Gastroesophageal sphincter (tissue), 4 donors: Measurements from ENCODE around the gene IRF3. TPM values are rescaled to one million over a fixed set of nuclear protein-coding genes. Genes with fewer than 3 reads are reported as not detected.

Experiments used
- ATAC-seq: fragments of 150-250 bp; one replicate; pipeline ENCODE4 v1.9.1; 2016; ENCODE audit warnings: mild to moderate bottlenecking, moderate library complexity
- H3K27ac ChIP-seq, 4 donors: fragments of 200-600 bp; sonication (generic) in 3 of 4; 1 replicate in 3 of 4; 2 replicates in 1 of 4; pipeline ENCODE4 v1.5.1; 2016 to 2019
- H3K27me3 ChIP-seq: fragments of 200-600 bp; sonication (generic); one replicate; pipeline ENCODE4 v1.5.1; 2019
- H3K36me3 ChIP-seq, 2 donors: fragments of 200-600 bp; sonication (generic); one replicate each; pipeline ENCODE4 v1.5.1; 2019; ENCODE audit warnings: control low read depth in 1 of 2
- H3K4me1 ChIP-seq, 3 donors: fragments of 200-600 bp; sonication (generic); 1 replicate in 2 of 3; 2 replicates in 1 of 3; pipeline ENCODE4 v1.5.1; 2016 to 2019; ENCODE audit warnings: control low read depth in 2 of 3
- H3K4me3 ChIP-seq, 2 donors: fragments of 200-600 bp; sonication (generic); one replicate each; pipeline ENCODE4 v1.5.1; 2019; ENCODE audit warnings: mild to moderate bottlenecking in 1 of 2, moderate library complexity in 1 of 2
- H3K9me3 ChIP-seq, 3 donors: fragments of 200-600 bp; sonication (generic); one replicate each; pipeline ENCODE4 v1.5.1; 2017 to 2019; ENCODE audit warnings: control low read depth in 2 of 3
- EP300 ChIP-seq: sonication (generic); formaldehyde crosslinking; IDR thresholded peaks from one replicate; pipeline ENCODE4 v1.6.1; 2017; ENCODE audit warnings: antibody characterized with exemption, mild to moderate bottlenecking
- POLR2A ChIP-seq, 2 donors: fragments of 450-650 bp; IDR thresholded peaks; one replicate each; pipeline ENCODE4 v1.6.1; 2017; ENCODE audit warnings: antibody characterized with exemption in 2 of 2, mild to moderate bottlenecking in 2 of 2, moderate library complexity in 1 of 2
- POLR2AphosphoS5 ChIP-seq: sonication (generic); formaldehyde crosslinking; IDR thresholded peaks from one replicate; pipeline ENCODE4 v1.6.1; 2017; ENCODE audit warnings: antibody characterized with exemption
- WGBS, 2 donors: methylation state at CpG; one replicate each; pipeline ENCODE4 v1.1.5; 2018; ENCODE audit warnings: low coverage in 1 of 2; 5-methylcytosine and 5-hydroxymethylcytosine counted together
- total RNA-seq, 4 donors: library from RNA; depleted of rRNA; stranded (reverse); fragments of >200 nt; gene quantifications; one replicate each; pipeline ENCODE4 v1.1.0, GENCODE V29; 2016
- TF ChIP-seq, protein P1 (sequence below), 4 experiments: fragments of 200-600 bp in 2 of 4; fragments of 450-650 bp in 2 of 4; sonication (generic) in 1 of 4; IDR thresholded peaks; one replicate each; pipeline ENCODE4 v1.5.1; 2017 to 2019; ENCODE audit warnings: antibody characterized with exemption in 4 of 4, mild to moderate bottlenecking in 2 of 4, moderate library complexity in 2 of 4

Gene IRF3
- total RNA-seq, 4 donors from 2014 or later = 29.2 to 68.6 (median 39.9) TPM

DNA sequence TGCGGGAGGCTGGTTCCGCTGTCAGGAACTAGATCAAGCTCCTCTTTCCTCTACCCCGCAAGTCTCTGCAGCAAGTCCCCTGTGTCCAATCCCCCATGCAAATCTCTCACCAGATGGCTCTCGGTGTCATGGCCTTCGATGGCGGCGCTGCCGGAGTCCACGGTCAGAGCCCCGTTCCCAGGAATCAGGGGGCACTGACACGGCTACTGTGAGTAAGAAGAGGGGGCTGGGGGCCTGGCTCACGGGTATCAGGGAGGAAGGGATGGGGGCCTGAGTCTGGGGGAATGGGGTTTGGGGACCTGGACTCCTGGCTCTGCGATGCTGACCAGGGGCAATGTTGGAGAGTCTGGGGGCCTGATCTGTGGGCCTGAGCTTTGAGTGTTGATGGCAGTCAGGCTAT lies 19.7 kb downstream of the IRF3 start:
- H3K9me3 ChIP-seq = no peaks in the 10 kb centered on the region
- no peak overlapping the region for H3K27ac ChIP-seq
- no peak for ATAC-seq
- H3K27me3 ChIP-seq = no peaks in the 10 kb centered on the region
- no peak overlapping the region for H3K4me3 ChIP-seq
- peaks cover 0 to 63% of the 10 kb centered on the region in 2 donors for H3K36me3 ChIP-seq
- WGBS, 2 donors = 77% methylated on average over 4 of the region's 13 CpGs; no CpG with 5 or more reads in 1 of the 2 donors
- no peak for TF ChIP-seq EP300
- TF ChIP-seq, protein P1, sequence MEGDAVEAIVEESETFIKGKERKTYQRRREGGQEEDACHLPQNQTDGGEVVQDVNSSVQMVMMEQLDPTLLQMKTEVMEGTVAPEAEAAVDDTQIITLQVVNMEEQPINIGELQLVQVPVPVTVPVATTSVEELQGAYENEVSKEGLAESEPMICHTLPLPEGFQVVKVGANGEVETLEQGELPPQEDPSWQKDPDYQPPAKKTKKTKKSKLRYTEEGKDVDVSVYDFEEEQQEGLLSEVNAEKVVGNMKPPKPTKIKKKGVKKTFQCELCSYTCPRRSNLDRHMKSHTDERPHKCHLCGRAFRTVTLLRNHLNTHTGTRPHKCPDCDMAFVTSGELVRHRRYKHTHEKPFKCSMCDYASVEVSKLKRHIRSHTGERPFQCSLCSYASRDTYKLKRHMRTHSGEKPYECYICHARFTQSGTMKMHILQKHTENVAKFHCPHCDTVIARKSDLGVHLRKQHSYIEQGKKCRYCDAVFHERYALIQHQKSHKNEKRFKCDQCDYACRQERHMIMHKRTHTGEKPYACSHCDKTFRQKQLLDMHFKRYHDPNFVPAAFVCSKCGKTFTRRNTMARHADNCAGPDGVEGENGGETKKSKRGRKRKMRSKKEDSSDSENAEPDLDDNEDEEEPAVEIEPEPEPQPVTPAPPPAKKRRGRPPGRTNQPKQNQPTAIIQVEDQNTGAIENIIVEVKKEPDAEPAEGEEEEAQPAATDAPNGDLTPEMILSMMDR (IDR thresholded peaks at IDR 0.05) = no peak
- TF ChIP-seq POLR2A (IDR thresholded peaks at IDR 0.05) = no peak
- TF ChIP-seq POLR2AphosphoS5 = no peak
- peaks cover 0 to 49% (median 25%) of the 10 kb centered on the region in 3 donors for H3K4me1 ChIP-seq

DNA sequence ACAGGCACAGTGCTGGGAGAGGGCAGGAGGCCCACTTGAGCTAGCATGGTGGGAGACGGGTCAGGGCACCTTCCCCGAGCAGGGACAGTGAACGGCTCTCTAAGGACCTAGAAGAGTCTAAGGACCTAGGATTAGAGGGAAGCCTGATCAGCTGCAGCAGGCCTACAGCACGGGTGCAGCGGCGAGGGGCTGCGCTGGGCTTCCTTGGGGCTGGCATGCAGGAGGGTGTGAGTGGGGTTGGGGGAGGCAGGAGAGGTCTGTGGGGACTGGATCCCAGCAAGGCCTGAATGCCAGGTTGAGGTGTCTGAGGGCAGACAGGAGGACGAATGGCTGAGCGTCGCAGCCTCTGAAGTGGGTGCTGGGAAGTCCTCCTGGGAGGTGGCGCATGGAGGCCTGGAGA lies 20.1 kb downstream of the IRF3 start:
- H3K27me3 ChIP-seq = no peaks in the 10 kb centered on the region
- WGBS, 2 donors = 89% methylated on average over 6 of the region's 11 CpGs; no CpG with 5 or more reads in 1 of the 2 donors
- no peak for ATAC-seq
- H3K36me3 ChIP-seq = peaks cover 0 to 59% of the 10 kb centered on the region in 2 donors
- no peak overlapping the region for H3K27ac ChIP-seq
- no peaks in the 10 kb centered on the region for H3K9me3 ChIP-seq
- TF ChIP-seq, protein P1 (IDR thresholded peaks at IDR 0.05) = no peak
- no peak for TF ChIP-seq POLR2AphosphoS5
- no peak for TF ChIP-seq EP300
- TF ChIP-seq POLR2A (IDR thresholded peaks at IDR 0.05) = no peak
- no peak overlapping the region for H3K4me3 ChIP-seq
- peaks cover 0 to 52% (median 25%) of the 10 kb centered on the region in 3 donors for H3K4me1 ChIP-seq

DNA sequence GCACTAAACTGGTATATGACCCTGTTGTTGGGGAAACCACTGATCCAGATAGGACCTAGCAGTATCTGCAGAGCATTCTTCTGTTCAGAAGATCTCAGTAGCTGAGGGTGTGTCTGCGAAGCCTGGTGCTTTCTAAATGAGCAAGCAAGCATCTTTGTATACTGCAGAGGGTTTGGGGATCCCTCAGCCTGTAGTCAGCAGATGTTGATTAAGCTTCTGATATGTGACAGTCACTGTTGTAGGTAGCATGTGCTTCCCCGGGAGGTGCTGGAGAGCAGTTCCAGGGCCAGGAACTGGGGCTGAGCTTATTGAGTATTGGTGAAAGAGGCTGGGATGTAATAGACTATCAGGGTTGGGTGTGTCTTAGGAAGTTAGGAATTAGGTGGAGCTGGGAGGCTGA lies 22.2 kb downstream of the IRF3 start:
- peaks cover 0 to 65% (median 25%) of the 10 kb centered on the region in 3 donors for H3K4me1 ChIP-seq
- no peaks in the 10 kb centered on the region for H3K9me3 ChIP-seq
- 70 to 83% methylated on average over 1 to 2 of the region's 2 CpGs for WGBS, 2 donors
- peaks cover 0 to 38% of the 10 kb centered on the region in 2 donors for H3K36me3 ChIP-seq
- no peak overlapping the region for H3K4me3 ChIP-seq
- no peak for ATAC-seq
- H3K27me3 ChIP-seq = no peaks in the 10 kb centered on the region
- TF ChIP-seq POLR2AphosphoS5 (no peak), EP300 (no peak), POLR2A (IDR thresholded peaks at IDR 0.05) (no peak)
- TF ChIP-seq, protein P1 (IDR thresholded peaks at IDR 0.05) = no peak
- H3K27ac ChIP-seq = no peak overlapping the region

DNA sequence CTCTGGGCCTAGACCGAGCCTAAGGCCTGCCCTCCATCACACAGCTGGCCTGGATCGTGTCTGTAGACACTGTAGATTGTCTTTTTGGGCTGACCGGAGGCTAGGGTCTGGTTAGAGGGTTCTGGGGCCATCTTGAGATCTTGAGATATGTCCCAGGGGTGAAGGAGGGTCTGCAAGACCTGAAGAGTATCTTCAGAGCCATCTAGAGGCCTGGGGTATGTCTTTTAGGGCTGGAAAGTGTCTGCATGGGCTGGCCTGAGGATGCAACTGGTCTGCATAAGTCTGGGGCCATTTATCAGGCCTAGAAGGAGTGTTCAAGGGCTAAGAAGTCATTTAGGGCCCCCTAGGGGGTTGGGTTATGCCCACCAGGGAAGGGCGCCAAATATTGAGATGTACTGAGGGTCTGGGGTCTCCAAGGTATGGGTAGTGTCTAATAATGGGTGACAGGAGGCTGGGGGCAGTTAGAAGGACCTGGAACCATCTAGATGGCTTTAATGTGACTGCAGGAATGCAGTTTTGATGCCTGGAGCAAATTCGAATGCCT lies 23.1 kb downstream of the IRF3 start:
- 10 to 28% methylated on average over 2 to 3 of the region's 5 CpGs for WGBS, 2 donors
- H3K4me3 ChIP-seq = peak overlapping the region; percentile 70 to 76
- no peaks in the 10 kb centered on the region for H3K27me3 ChIP-seq
- no peak for ATAC-seq
- H3K36me3 ChIP-seq = peaks cover 0 to 29% of the 10 kb centered on the region in 2 donors
- no peaks in the 10 kb centered on the region for H3K9me3 ChIP-seq
- peaks cover 0 to 74% (median 31%) of the 10 kb centered on the region in 3 donors for H3K4me1 ChIP-seq
- TF ChIP-seq POLR2A (IDR thresholded peaks at IDR 0.05) = no peak
- no peak for TF ChIP-seq POLR2AphosphoS5
- TF ChIP-seq, protein P1 (IDR thresholded peaks at IDR 0.05) = no peak
- TF ChIP-seq EP300 = no peak
- H3K27ac ChIP-seq = peak overlapping the region; percentile 78 to 100 (median 100)
